Measurements from ENCODE around the gene B3GAT1.

Gene B3GAT1

GRCh38 chr11:134407321-134407828 is 4.7 kb downstream of the B3GAT1 start:
- H3K27ac ChIP-seq, result no peak overlapping the region
- TF ChIP-seq CTCF (IDR thresholded peaks at IDR 0.05) (no peak), ZFX (IDR thresholded peaks at IDR 0.05; ENCODE audit: borderline replicate concordance) (no peak)

GRCh38 chr11:134406264-134407185 is 5.5 kb downstream of the B3GAT1 start:
- TF ChIP-seq CTCF (IDR thresholded peaks at IDR 0.05), result no peak
- no peak for TF ChIP-seq ZFX (IDR thresholded peaks at IDR 0.05; ENCODE audit: borderline replicate concordance)

GRCh38 chr11:134405841-134406240 is 6.2 kb downstream of the B3GAT1 start:
- H3K27ac ChIP-seq, result no peak overlapping the region
- TF ChIP-seq CTCF (IDR thresholded peaks at IDR 0.05) (no peak), ZFX (IDR thresholded peaks at IDR 0.05; ENCODE audit: borderline replicate concordance) (no peak)

More at GRCh38 chr11:134406264-134407185, 5.5 kb downstream of the B3GAT1 start:
- no peak overlapping the region for H3K27ac ChIP-seq

GRCh38 chr11:134405436-134405835 is 6.6 kb downstream of the B3GAT1 start:
- H3K27ac ChIP-seq, result no peak overlapping the region
- TF ChIP-seq CTCF (IDR thresholded peaks at IDR 0.05) (no peak), ZFX (IDR thresholded peaks at IDR 0.05; ENCODE audit: borderline replicate concordance) (no peak)

GRCh38 chr11:134404575-134405341 is 7.3 kb downstream of the B3GAT1 start:
- no peak overlapping the region for H3K27ac ChIP-seq
- TF ChIP-seq CTCF (IDR thresholded peaks at IDR 0.05) (no peak), ZFX (IDR thresholded peaks at IDR 0.05; ENCODE audit: borderline replicate concordance) (no peak)

- no peak for TF ChIP-seq CTCF (IDR thresholded peaks at IDR 0.05)
- TF ChIP-seq ZFX (IDR thresholded peaks at IDR 0.05; ENCODE audit: borderline replicate concordance), result no peak
- H3K27ac ChIP-seq, result no peak overlapping the region
Observed at GRCh38 chr11:134402910-134403309, 9.1 kb downstream of the B3GAT1 start.
